H9 (cell line): ENCODE measurements around the gene RIMOC1. TPM values are rescaled to one million over a fixed set of nuclear protein-coding genes. Genes with fewer than 3 reads are reported as not detected.

ENCODE experiments used
- DNase-seq: peaks from one replicate; pipeline ENCODE4 v3.0.0-alpha.2; 2017
- H2AFZ ChIP-seq: one replicate; pipeline ENCODE4 v1.6.1; 2013; ENCODE audit warnings: mild to moderate bottlenecking, low read length, control low read depth, moderate library complexity
- H2AK5ac ChIP-seq: 2 replicates; pipeline ENCODE4 v1.6.1; 2013; ENCODE audit warnings: low read length, control low read depth, mixed read lengths; ENCODE audit not compliant: insufficient read length
- H2BK120ac ChIP-seq: one replicate; pipeline ENCODE4 v1.6.1; 2013; ENCODE audit warnings: low read depth, mild to moderate bottlenecking, low read length, control low read depth, inconsistent platforms; ENCODE audit not compliant: poor library complexity, severe bottlenecking
- H2BK12ac ChIP-seq: 2 replicates; pipeline ENCODE4 v1.6.1; 2013; ENCODE audit warnings: low read length, control low read depth, mixed read lengths, low read depth; ENCODE audit not compliant: insufficient read length
- H2BK15ac ChIP-seq: 2 replicates; pipeline ENCODE4 v1.6.1; 2013; ENCODE audit warnings: low read depth, low read length, control low read depth
- H2BK20ac ChIP-seq: one replicate; pipeline ENCODE4 v1.6.1; 2013; ENCODE audit warnings: low read depth, mild to moderate bottlenecking, low read length, control low read depth, inconsistent platforms; ENCODE audit not compliant: poor library complexity, severe bottlenecking
- H2BK5ac ChIP-seq: 2 replicates; pipeline ENCODE4 v1.6.1; 2013; ENCODE audit warnings: low read length, control low read depth, mixed read lengths; ENCODE audit not compliant: insufficient read length
- H3K14ac ChIP-seq: 2 replicates; pipeline ENCODE4 v1.6.1; 2013; ENCODE audit warnings: low read length, control low read depth; ENCODE audit not compliant: insufficient read depth
- H3K18ac ChIP-seq: 2 replicates; pipeline ENCODE4 v1.6.1; 2013; ENCODE audit warnings: low read depth, mild to moderate bottlenecking, mixed read lengths, low read length, control low read depth; ENCODE audit not compliant: insufficient read length
- H3K23ac ChIP-seq: 2 replicates; pipeline ENCODE4 v1.6.1; 2013; ENCODE audit warnings: low read length, control low read depth, mixed read lengths, low read depth; ENCODE audit not compliant: insufficient read length
- H3K23me2 ChIP-seq: 2 replicates; pipeline ENCODE4 v1.6.1; 2013; ENCODE audit warnings: low read depth, mild to moderate bottlenecking, mixed read lengths, low read length, control low read depth; ENCODE audit not compliant: insufficient read length, poor library complexity, severe bottlenecking
- H3K27ac ChIP-seq: 2 replicates; pipeline ENCODE4 v1.5.1; 2013; ENCODE audit warnings: low read length, control low read depth, mixed read lengths, low read depth; ENCODE audit not compliant: insufficient read length
- H3K27me3 ChIP-seq: 2 replicates; pipeline ENCODE4 v1.6.1; 2013; ENCODE audit warnings: low read length, control low read depth, inconsistent platforms; ENCODE audit not compliant: insufficient read depth
- H3K4ac ChIP-seq: 2 replicates; pipeline ENCODE4 v1.6.1; 2013; ENCODE audit warnings: low read depth, mild to moderate bottlenecking, control low read depth, inconsistent platforms, low read length, moderate library complexity
- H3K4me1 ChIP-seq: 2 replicates; pipeline ENCODE4 v1.6.1; 2013; ENCODE audit warnings: low read length, control low read depth, inconsistent platforms; ENCODE audit not compliant: insufficient read depth
- H3K4me2 ChIP-seq: 2 replicates; pipeline ENCODE4 v1.6.1; 2013; ENCODE audit warnings: low read length, control low read depth, mixed read lengths; ENCODE audit not compliant: insufficient read length, insufficient read depth
- H3K56ac ChIP-seq: 2 replicates; pipeline ENCODE4 v1.6.1; 2013; ENCODE audit warnings: low read depth, mild to moderate bottlenecking, mixed read lengths, low read length, control low read depth; ENCODE audit not compliant: insufficient read length
- H3K79me1 ChIP-seq: 2 replicates; pipeline ENCODE4 v1.6.1; 2013; ENCODE audit warnings: low read depth, mild to moderate bottlenecking, moderate library complexity, low read length, control low read depth, inconsistent platforms; ENCODE audit not compliant: insufficient read depth, poor library complexity, severe bottlenecking
- H3K79me2 ChIP-seq: 2 replicates; pipeline ENCODE4 v1.6.1; 2013; ENCODE audit warnings: low read length, control low read depth, inconsistent platforms; ENCODE audit not compliant: insufficient read depth
- H3K9ac ChIP-seq: 2 replicates; pipeline ENCODE4 v1.6.1; 2013; ENCODE audit warnings: low read length, control low read depth, mixed read lengths; ENCODE audit not compliant: insufficient read length; ENCODE audit errors: extremely low read depth
- H3K9me3 ChIP-seq: one replicate; pipeline ENCODE4 v1.6.1; 2013; ENCODE audit warnings: low read depth, low read length, inconsistent platforms; ENCODE audit not compliant: control insufficient read depth
- H3T11ph ChIP-seq: one replicate; pipeline ENCODE4 v1.6.1; 2013; ENCODE audit warnings: mild to moderate bottlenecking, low read length, control low read depth, inconsistent platforms
- H4K20me1 ChIP-seq: one replicate; pipeline ENCODE4 v1.6.1; 2013; ENCODE audit not compliant: control insufficient read depth, insufficient read length, insufficient read depth
- H4K5ac ChIP-seq: 2 replicates; pipeline ENCODE4 v1.6.1; 2013; ENCODE audit warnings: low read depth, mild to moderate bottlenecking, mixed read lengths, low read length, control low read depth; ENCODE audit not compliant: insufficient read length
- H4K8ac ChIP-seq: replicated peaks from 2 replicates; pipeline ENCODE4 v1.6.1; 2013; ENCODE audit warnings: low read length, control low read depth, mixed read lengths, low read depth; ENCODE audit not compliant: insufficient read length
- H4K91ac ChIP-seq: 2 replicates; pipeline ENCODE4 v1.6.1; 2013; ENCODE audit warnings: low read depth, mild to moderate bottlenecking, moderate library complexity, mixed read lengths, low read length, control low read depth; ENCODE audit not compliant: insufficient read length
- H3K27ac Mint-ChIP-seq, 3 experiments: 2 replicates in 2 of 3; 3 replicates in 1 of 3; pipeline ENCODE4 v1.8.0; 2020 to 2021; ENCODE audit warnings: mixed read lengths in 3 of 3, mild to moderate bottlenecking in 1 of 3, moderate library complexity in 1 of 3
- H3K27me3 Mint-ChIP-seq: 2 replicates; pipeline ENCODE4 v1.8.0; 2021; ENCODE audit warnings: low read depth, mild to moderate bottlenecking, moderate library complexity, mixed read lengths
- H3K36me3 Mint-ChIP-seq, 3 experiments: 2 replicates in 2 of 3; 3 replicates in 1 of 3; pipeline ENCODE4 v1.8.0; 2020 to 2021; ENCODE audit warnings: low read depth in 3 of 3, mixed read lengths in 3 of 3; ENCODE audit not compliant: insufficient read depth in 1 of 3
- H3K4me1 Mint-ChIP-seq, 2 experiments: 2 replicates each; pipeline ENCODE4 v1.8.0; 2020; ENCODE audit warnings: mixed read lengths in 2 of 2
- H3K4me3 Mint-ChIP-seq, 2 experiments: 2 replicates in 1 of 2; 3 replicates in 1 of 2; pipeline ENCODE4 v1.8.0; 2020 to 2021; ENCODE audit warnings: mild to moderate bottlenecking in 2 of 2, mixed read lengths in 2 of 2, moderate library complexity in 1 of 2
- H3K9me3 Mint-ChIP-seq, 2 experiments: 2 replicates in 1 of 2; 3 replicates in 1 of 2; pipeline ENCODE4 v1.8.0; 2020; ENCODE audit warnings: mild to moderate bottlenecking in 2 of 2, mixed read lengths in 2 of 2, moderate library complexity in 1 of 2
- CTCF ChIP-seq: fragments of 200-600 bp; sonication (generic); conservative IDR thresholded peaks from 3 replicates; pipeline ENCODE4 v1.8.0; 2021; ENCODE audit warnings: antibody characterized with exemption, mild to moderate bottlenecking
- WGBS: extraction: QIAGEN DNeasy Blood & Tissue Kit; methylation state at CpG from one replicate; pipeline ENCODE4 v1.1.7; 2013; ENCODE audit warnings: missing lambda C conversion rate, low lambda C conversion rate, mixed read lengths; ENCODE audit not compliant: insufficient read length; ENCODE audit errors: extremely low coverage; 5-methylcytosine and 5-hydroxymethylcytosine counted together
- total RNA-seq: library from RNA; stranded (reverse); gene quantifications from 2 replicates; pipeline ENCODE4 v1.2.1, GENCODE V29; 2021

Gene RIMOC1
- total RNA-seq, 1 experiment from 2014 or later, result 43.3 TPM

- Histone ChIP-seq H2BK12ac (no peak overlapping the region), H3K27ac (no peak overlapping the region), H3K4me1 (no peaks in the 10 kb centered on the region), H3K9me3 (no peaks in the 10 kb centered on the region), H3K4ac (no peak overlapping the region), H4K91ac (no peak overlapping the region), H3K23ac (no peak overlapping the region), H3K18ac (no peak overlapping the region), H3K56ac (no peak overlapping the region), H2BK5ac (no peak overlapping the region), H3K79me2 (no peaks in the 10 kb centered on the region), H3K9ac (no peak overlapping the region), H2BK120ac (no peak overlapping the region), H3K79me1 (no peaks in the 10 kb centered on the region), H4K5ac (no peak overlapping the region), H3K4me2 (no peak overlapping the region), H2BK15ac (no peak overlapping the region), H2AFZ (no peak overlapping the region), H3K14ac (no peak overlapping the region), H4K20me1 (no peaks in the 10 kb centered on the region), H3K27me3 (no peaks in the 10 kb centered on the region), H4K8ac (no peak overlapping the region), H3K23me2 (peaks cover 7% of the 10 kb centered on the region), H2AK5ac (no peak overlapping the region), H3T11ph (no peak overlapping the region), H2BK20ac (no peak overlapping the region)
- H3K4me3 Mint-ChIP-seq, result no peak overlapping the region
- H3K27ac Mint-ChIP-seq, result no peak overlapping the region
- H3K36me3 Mint-ChIP-seq, result peaks cover 2 to 26% (median 26%) of the 10 kb centered on the region in 3 experiments; a peak in 5 of 7 replicates
- no peaks in the 10 kb centered on the region for H3K9me3 Mint-ChIP-seq
- WGBS, result no CpG with 5 or more reads among the region's 1 CpG
- no peak for DNase-seq
- no peak for TF ChIP-seq CTCF
- peaks cover 6% of the 10 kb centered on the region; the same call in 1 of the 2 replicates for H3K27me3 Mint-ChIP-seq
- H3K4me1 Mint-ChIP-seq, result peaks cover 13 to 14% of the 10 kb centered on the region in 2 experiments
Measured at GRCh38 chr5:41921874-41922273, 17.7 kb downstream of the RIMOC1 start.
